GM12878 (cell line): Measurements from ENCODE around the gene SPRTN. TPM values are rescaled to one million over a fixed set of nuclear protein-coding genes. Genes with fewer than 3 reads are reported as not detected.

ENCODE experiments used
- ATAC-seq: fragments of 200-7000 bp; cut with Tn5 transposase; 3 replicates; pipeline ENCODE4 v1.9.1; 2020; ENCODE audit warnings: mild to moderate bottlenecking, moderate library complexity
- BruUV-seq: library from RNA; stranded (reverse); fragments of 400-500 nt; replicated peaks from 2 replicates; lab custom pipeline; 2021; lab: Mats Ljungman, UMichigan
- CTCF ChIA-PET: fragments of 300-600 bp; sonication (Branson Sonifier 250); formaldehyde crosslinking; extraction: SDS; loops from one replicate; lab custom pipeline; 2021; ENCODE audit warnings: inconsistent platforms; lab: Yijun Ruan, JAX
- POLR2A ChIA-PET: fragments of 350-600 bp; formaldehyde crosslinking; extraction: SDS; loops from one replicate; lab custom pipeline; 2021; ENCODE audit warnings: inconsistent platforms; lab: Charles Lee
- RAD21 ChIA-PET: fragments of 300-600 bp; sonication (Branson Sonifier 250); formaldehyde crosslinking; loops from one replicate; lab custom pipeline; 2023; ENCODE audit warnings: antibody characterized with exemption; ENCODE audit not compliant: unreplicated experiment; lab: Charles Lee
- SMC1A ChIA-PET: fragments of 300-600 bp; sonication (Branson Sonifier 250); formaldehyde crosslinking; loops from one replicate; lab custom pipeline; 2023; ENCODE audit not compliant: unreplicated experiment, uncharacterized antibody; lab: Charles Lee
- DNase-seq: peaks from one replicate; pipeline ENCODE4 v3.0.0-alpha.2; 2011; ENCODE audit warnings: low read depth, low spot score
- FAIRE-seq: peaks from 3 replicates; lab custom pipeline; 2011; peaks lifted over from hg19 to GRCh38; lab: Jason Lieb, UNC
- H2AFZ ChIP-seq: 2 replicates; pipeline ENCODE4 v1.6.0; 2011; ENCODE audit warnings: low read depth, low read length, control low read depth; ENCODE audit not compliant: control insufficient read depth
- H3K27ac ChIP-seq: 2 replicates; pipeline ENCODE4 v1.5.1; 2011; ENCODE audit warnings: control low read depth; ENCODE audit not compliant: control insufficient read depth, insufficient read depth
- H3K27me3 ChIP-seq, 2 experiments: replicated peaks in 1 of 2; 2 replicates each; pipeline versions ENCODE4 v1.6.0 to v1.6.1; 2011; ENCODE audit warnings: low read length in 1 of 2; ENCODE audit not compliant: control insufficient read depth in 2 of 2, insufficient read depth in 2 of 2
- H3K36me3 ChIP-seq, 2 experiments: 2 replicates each; pipeline ENCODE4 v1.5.1; 2011; ENCODE audit warnings: low read length in 1 of 2; ENCODE audit not compliant: control insufficient read depth in 2 of 2, insufficient read depth in 2 of 2
- H3K4me1 ChIP-seq: 2 replicates; pipeline ENCODE4 v1.6.1; 2011; ENCODE audit warnings: mild to moderate bottlenecking, low read length, moderate library complexity, mixed read lengths; ENCODE audit not compliant: control insufficient read depth, insufficient read depth
- H3K4me2 ChIP-seq: 2 replicates; pipeline ENCODE4 v1.6.0; 2011; ENCODE audit warnings: control low read depth; ENCODE audit not compliant: control insufficient read depth, insufficient read depth
- H3K4me3 ChIP-seq: fragments of 200-600 bp; sonication (generic); 2 replicates; pipeline ENCODE4 v1.5.1; 2016
- H3K79me2 ChIP-seq: 2 replicates; pipeline ENCODE4 v1.6.0; 2011; ENCODE audit warnings: low read length; ENCODE audit not compliant: control insufficient read depth, insufficient read depth
- H3K9ac ChIP-seq: 2 replicates; pipeline ENCODE4 v1.8.0; 2011; ENCODE audit warnings: low read length, control low read depth, mixed read lengths; ENCODE audit not compliant: control insufficient read depth, insufficient read depth
- H3K9me3 ChIP-seq: replicated peaks from 3 replicates; pipeline ENCODE4 v1.5.1; 2011; ENCODE audit warnings: mild to moderate bottlenecking, low read length; ENCODE audit not compliant: control insufficient read depth, insufficient read depth
- H4K20me1 ChIP-seq: 2 replicates; pipeline ENCODE4 v1.6.0; 2011; ENCODE audit not compliant: control insufficient read depth, insufficient read depth
- BCLAF1 ChIP-seq: fragments of 450-650 bp; IDR thresholded peaks from 2 replicates; pipeline ENCODE4 v1.6.1; 2017; ENCODE audit warnings: antibody characterized with exemption, mild to moderate bottlenecking, moderate library complexity
- BMI1 ChIP-seq: fragments of 450-650 bp; IDR thresholded peaks from 2 replicates; pipeline ENCODE4 v1.6.1; 2016; ENCODE audit warnings: mild to moderate bottlenecking, moderate library complexity, borderline replicate concordance
- CBFB ChIP-seq: IDR thresholded peaks from 2 replicates; pipeline ENCODE4 v1.6.1; 2016; ENCODE audit warnings: antibody characterized with exemption, low read depth
- CBX5 ChIP-seq: sonication (generic); IDR thresholded peaks from 2 replicates; pipeline ENCODE4 v1.6.1; 2016; ENCODE audit warnings: low read depth, moderate library complexity, mild to moderate bottlenecking, inconsistent platforms
- CEBPZ ChIP-seq: fragments of 150-350 bp; IDR thresholded peaks from 2 replicates; pipeline ENCODE4 v1.6.1; 2016; ENCODE audit warnings: low read depth, low read length
- EZH2 ChIP-seq: IDR thresholded peaks from 2 replicates; pipeline ENCODE4 v1.6.1; 2012; ENCODE audit warnings: low read depth, mild to moderate bottlenecking, control low read depth, inconsistent platforms, low read length, borderline replicate concordance; ENCODE audit not compliant: control insufficient read depth
- FOXK2 ChIP-seq: fragments of 450-650 bp; IDR thresholded peaks from 2 replicates; pipeline ENCODE4 v1.6.1; 2017; ENCODE audit warnings: mild to moderate bottlenecking, moderate library complexity
- IKZF1 ChIP-seq: fragments of 450-650 bp; conservative IDR thresholded peaks from 2 replicates; pipeline ENCODE4 v1.6.1; 2017; ENCODE audit warnings: antibody characterized with exemption, mild to moderate bottlenecking
- IKZF2 ChIP-seq, 2 experiments: fragments of 450-650 bp; IDR thresholded peaks; 2 replicates each; pipeline ENCODE4 v1.6.1; 2017; ENCODE audit warnings: mild to moderate bottlenecking in 2 of 2, moderate library complexity in 2 of 2
- MLLT1 ChIP-seq: fragments of 450-650 bp; IDR thresholded peaks from 2 replicates; pipeline ENCODE4 v1.6.1; 2016; ENCODE audit warnings: mild to moderate bottlenecking
- MYB ChIP-seq: fragments of 150-350 bp; IDR thresholded peaks from 2 replicates; pipeline ENCODE4 v1.6.1; 2014; ENCODE audit warnings: mild to moderate bottlenecking, low read depth, low read length, borderline replicate concordance
- PML ChIP-seq: IDR thresholded peaks from 2 replicates; pipeline ENCODE4 v1.6.1; 2012; ENCODE audit warnings: low read length, inconsistent platforms
- POLR2AphosphoS5 ChIP-seq: IDR thresholded peaks from 2 replicates; pipeline ENCODE4 v1.6.1; 2011; ENCODE audit warnings: mild to moderate bottlenecking, low read length, inconsistent platforms
- SIX5 ChIP-seq: IDR thresholded peaks from 2 replicates; pipeline ENCODE4 v1.6.1; 2011; ENCODE audit warnings: mild to moderate bottlenecking, low read depth, low read length, moderate library complexity; ENCODE audit not compliant: severe bottlenecking
- ZNF217 ChIP-seq: fragments of 450-650 bp; IDR thresholded peaks from 2 replicates; pipeline ENCODE4 v1.6.1; 2017; ENCODE audit warnings: antibody characterized with exemption, mild to moderate bottlenecking
- WGBS: methylation state at CpG from one replicate; pipeline ENCODE4 v1.1.6; 2016; ENCODE audit warnings: low lambda C conversion rate; ENCODE audit not compliant: insufficient replicate concordance, insufficient coverage; ENCODE audit errors: missing lambda C conversion rate; 5-methylcytosine and 5-hydroxymethylcytosine counted together
- in situ Hi-C: fragments of 300-500 bp; cut with MboI; formaldehyde crosslinking; loops from 9 replicates; pipeline ENCODE4 v1.14.3; 2018; ENCODE audit warnings: mixed read lengths
- intact Hi-C: fragments of 100-400 bp; cut with micrococcal nuclease; formaldehyde crosslinking; loops from one replicate; pipeline ENCODE4 v1.14.2; 2022; ENCODE audit not compliant: unreplicated experiment
- polyA plus RNA-seq, 11 experiments: library from polyadenylated mRNA; depleted of rRNA in 4 of 11; unstranded in 6 of 11; stranded (reverse) in 5 of 11; fragments of >200 nt; fragmentation: Nextera tagmentation in 4 of 11; fragmentation: Illumina TruSeq in 1 of 11; extraction: Ambion mirVana in 4 of 11; extraction: Trizol in 1 of 11; gene quantifications; 1 replicate in 1 of 11; 2 replicates in 10 of 11; pipeline versions ENCODE4 v1.2.1 to v1.2.3, GENCODE V29; 2011 to 2016; ENCODE audit warnings: inconsistent platforms in 2 of 11, missing spikeins in 2 of 11, low read depth in 1 of 11
- total RNA-seq, 4 experiments: library from RNA; depleted of rRNA in 3 of 4; stranded (reverse); fragments of >200 nt in 3 of 4; fragmentation: Illumina TruSeq in 1 of 4; extraction: Trizol in 1 of 4; gene quantifications; 2 replicates each; pipeline versions ENCODE4 v1.2.1 to v1.2.3, GENCODE V29; 2013 to 2021

The SPRTN gene
- total and polyA plus RNA-seq, 10 of the 15 experiments (the other 5 are each of a cell fraction or from before 2014, with no cell fraction given) = 4.4 to 16.5 (median 12.1) TPM

GRCh38 chr1:231318015-231318355 lies 20.1 kb upstream of the SPRTN start (continued):
- TF ChIP-seq MLLT1 = no peak
- TF ChIP-seq FOXK2 = no peak
- TF ChIP-seq CBFB = no peak
- no peak for TF ChIP-seq SIX5
- no peak for TF ChIP-seq IKZF1

GRCh38 chr1:231318568-231318967 lies 19.5 kb upstream of the SPRTN start:
- ChIA-PET POLR2A (no interaction called here), RAD21 (interaction anchor here (0.8 kb wide), 1 partner anchor 284 kb away, joined by 3 read pairs; no protein-coding TSS in a partner anchor), CTCF (interaction anchor here (3.5 to 4.5 kb wide), 2 partner anchors 16 to 20 kb away, joined by 10 to 28 read pairs; partner anchors contain the start of genes EXOC8 and SPRTN), SMC1A (no interaction called here)
- in situ Hi-C loops (no loop called here), intact Hi-C loops (no loop called here)
- Histone ChIP-seq H3K27ac (no peak overlapping the region), H3K36me3 (no peaks in the 10 kb centered on the region), H3K4me2 (no peak overlapping the region), H3K27me3 (no peaks in the 10 kb centered on the region), H3K4me3 (no peak overlapping the region), H2AFZ (no peak overlapping the region), H3K9me3 (no peaks in the 10 kb centered on the region), H4K20me1 (no peaks in the 10 kb centered on the region), H3K9ac (no peak overlapping the region), H3K79me2 (no peaks in the 10 kb centered on the region), H3K4me1 (no peaks in the 10 kb centered on the region)
- WGBS = 64% methylated on average over 4 of the region's 4 CpGs
- ATAC-seq (no peak), FAIRE-seq (no peak), DNase-seq (no peak)
- no TSS peak for BruUV-seq
- TF ChIP-seq CEBPZ (no peak), MYB (no peak), CBX5 (no peak), ZNF217 (no peak), IKZF2 (IDR thresholded peaks at IDR 0.05) (no peak), POLR2AphosphoS5 (no peak), EZH2 (no peak), PML (no peak), BMI1 (no peak), BCLAF1 (no peak)
- TF ChIP-seq, all 136 proteins: peak for 0
